HepG2 (cell line): ENCODE data around the gene PCGF2. TPM values are rescaled to one million over a fixed set of nuclear protein-coding genes. Genes with fewer than 3 reads are reported as not detected.
A peak's percentile ranks its signal among the peaks of the same experiment; 100 is the strongest.

Experiments
- ATAC-seq: fragments of 200-7000 bp; cut with Tn5 transposase; 3 replicates; pipeline ENCODE4 v1.9.1; 2020; ENCODE audit warnings: mild to moderate bottlenecking, moderate library complexity
- BruUV-seq: library from RNA; stranded (reverse); fragments of 400-500 nt; replicated peaks from 2 replicates; lab custom pipeline; 2021; lab: Mats Ljungman, UMichigan
- CTCF ChIA-PET: fragments of 300-600 bp; formaldehyde crosslinking; extraction: SDS; loops from one replicate; lab custom pipeline; 2021; ENCODE audit warnings: low total read pairs, inconsistent platforms, low intra/inter-chr PET ratio; lab: Yijun Ruan, JAX
- POLR2A ChIA-PET: fragments of 350-600 bp; sonication (Branson Sonifier 250); formaldehyde crosslinking; loops from one replicate; lab custom pipeline; 2020; ENCODE audit warnings: antibody characterized with exemption, inconsistent platforms; lab: Yijun Ruan, JAX
- DNase-seq: peaks from one replicate; pipeline ENCODE4 v3.0.0-alpha.2; 2015; ENCODE audit warnings: low spot score
- FAIRE-seq: peaks from 3 replicates; lab custom pipeline; 2011; peaks lifted over from hg19 to GRCh38; lab: Jason Lieb, UNC
- H2AFZ ChIP-seq: one replicate; pipeline ENCODE4 v1.6.1; 2011; ENCODE audit warnings: low read length, inconsistent platforms
- H3K27ac ChIP-seq: fragments of 300-600 bp; 3 replicates; pipeline ENCODE4 v1.8.0; 2011; ENCODE audit warnings: mixed run types, mild to moderate bottlenecking, mixed read lengths, low read length, inconsistent platforms; ENCODE audit not compliant: insufficient read depth; ENCODE audit errors: extremely low read length
- H3K27me3 ChIP-seq, 2 experiments: fragments of 200-600 bp in 1 of 2; 2 replicates in 1 of 2; 3 replicates in 1 of 2; pipeline versions ENCODE4 v1.6.0 to v1.8.0; 2011; ENCODE audit warnings: low read length in 2 of 2, mild to moderate bottlenecking in 2 of 2, moderate library complexity in 2 of 2, inconsistent platforms in 1 of 2; ENCODE audit not compliant: insufficient read depth in 2 of 2, control insufficient read depth in 1 of 2
- H3K36me3 ChIP-seq, 2 experiments: fragments of 200-600 bp in 1 of 2; replicated peaks in 1 of 2; 2 replicates in 1 of 2; 3 replicates in 1 of 2; pipeline versions ENCODE4 v1.5.1 to v1.8.0; 2011; ENCODE audit warnings: low read length in 2 of 2, inconsistent platforms in 1 of 2; ENCODE audit not compliant: insufficient read depth in 2 of 2, control insufficient read depth in 1 of 2
- H3K4me1 ChIP-seq: 2 replicates; pipeline ENCODE4 v1.5.1; 2012; ENCODE audit warnings: low read length, inconsistent platforms; ENCODE audit not compliant: insufficient read depth
- H3K4me2 ChIP-seq: 2 replicates; pipeline ENCODE4 v1.6.0; 2011; ENCODE audit warnings: low read depth, low read length, inconsistent platforms
- H3K4me3 ChIP-seq, 3 experiments: fragments of 200-600 bp in 1 of 3; sonication (generic), shearing (Covaris generic) in 1 of 3; replicated peaks in 1 of 3; 2 replicates each; pipeline ENCODE4 v1.5.1; 2011 to 2016; ENCODE audit warnings: low read length in 3 of 3, inconsistent platforms in 2 of 3, low read depth in 2 of 3, mild to moderate bottlenecking in 2 of 3, control low read depth in 1 of 3, mixed read lengths in 1 of 3; ENCODE audit not compliant: insufficient read depth in 1 of 3
- H3K79me2 ChIP-seq: one replicate; pipeline ENCODE4 v1.6.1; 2011; ENCODE audit warnings: low read length, inconsistent platforms; ENCODE audit not compliant: insufficient read depth
- H3K9ac ChIP-seq: 2 replicates; pipeline ENCODE4 v1.6.0; 2011; ENCODE audit warnings: mild to moderate bottlenecking, low read depth, low read length, inconsistent platforms; ENCODE audit not compliant: insufficient read depth
- H3K9me3 ChIP-seq: 2 replicates; pipeline ENCODE4 v1.5.1; 2012; ENCODE audit warnings: mild to moderate bottlenecking, low read length
- H4K20me1 ChIP-seq: 2 replicates; pipeline ENCODE4 v1.6.0; 2011; ENCODE audit warnings: inconsistent platforms, mild to moderate bottlenecking, low read length, moderate library complexity; ENCODE audit not compliant: insufficient read depth
- ARNTL ChIP-seq: sonication (generic); formaldehyde crosslinking; IDR thresholded peaks from 2 replicates; pipeline ENCODE4 v1.4.0; 2020; ENCODE audit warnings: mild to moderate bottlenecking, missing genetic modification reagents
- CENPT ChIP-seq: sonication (generic); formaldehyde crosslinking; IDR thresholded peaks from 2 replicates; pipeline ENCODE4 v1.8.0; 2022; ENCODE audit warnings: low read depth, mild to moderate bottlenecking, moderate library complexity, missing genetic modification reagents
- CREB1 ChIP-seq, 2 experiments: fragments of 450-650 bp in 1 of 2; IDR thresholded peaks; 2 replicates each; pipeline ENCODE4 v1.6.1; 2016 to 2017; ENCODE audit warnings: control low read depth in 1 of 2, mild to moderate bottlenecking in 1 of 2, missing compliant biosample characterization in 1 of 2, missing genetic modification characterization in 1 of 2
- FOXC1 ChIP-seq: sonication (generic); formaldehyde crosslinking; IDR thresholded peaks from 2 replicates; pipeline ENCODE4 v1.8.0; 2022; ENCODE audit warnings: mild to moderate bottlenecking, missing genetic modification reagents, borderline replicate concordance
- GFI1 ChIP-seq: sonication (generic); formaldehyde crosslinking; IDR thresholded peaks from 2 replicates; pipeline ENCODE4 v1.5.0; 2020; ENCODE audit warnings: missing genetic modification reagents, mild to moderate bottlenecking, borderline replicate concordance
- IRF2 ChIP-seq: IDR thresholded peaks from 2 replicates; pipeline ENCODE4 v1.6.1; 2018; ENCODE audit warnings: missing genetic modification reagents, missing compliant biosample characterization
- MAF1 ChIP-seq: sonication (generic); formaldehyde crosslinking; IDR thresholded peaks from 2 replicates; pipeline ENCODE4 v1.5.0; 2020; ENCODE audit warnings: missing genetic modification reagents, borderline replicate concordance
- REXO4 ChIP-seq: sonication (generic); formaldehyde crosslinking; IDR thresholded peaks from 2 replicates; pipeline ENCODE4 v1.8.0; 2022; ENCODE audit warnings: missing genetic modification reagents, mild to moderate bottlenecking, borderline replicate concordance
- TCF7L2 ChIP-seq: IDR thresholded peaks from 2 replicates; pipeline ENCODE4 v1.6.1; 2011; ENCODE audit warnings: mild to moderate bottlenecking, low read depth, low read length, moderate library complexity
- TEAD3 ChIP-seq: optimal IDR thresholded peaks from 2 replicates; pipeline ENCODE3; 2016; ENCODE audit warnings: borderline replicate concordance
- ZBTB14 ChIP-seq: sonication (generic); formaldehyde crosslinking; IDR thresholded peaks from 2 replicates; pipeline ENCODE4 v1.4.0; 2020; ENCODE audit warnings: missing genetic modification reagents
- ZBTB39 ChIP-seq: sonication (generic); formaldehyde crosslinking; IDR thresholded peaks from 2 replicates; pipeline ENCODE4 v1.5.0; 2020; ENCODE audit warnings: missing genetic modification reagents
- ZFP62 ChIP-seq: sonication (generic); formaldehyde crosslinking; IDR thresholded peaks from 2 replicates; pipeline ENCODE4 v1.4.0; 2020; ENCODE audit warnings: missing genetic modification reagents
- ZNF292 ChIP-seq: sonication (generic); formaldehyde crosslinking; IDR thresholded peaks from 2 replicates; pipeline ENCODE4 v1.8.1; 2022; ENCODE audit warnings: mild to moderate bottlenecking, low read depth, missing genetic modification reagents, borderline replicate concordance
- ZNF572 ChIP-seq: sonication (generic); formaldehyde crosslinking; IDR thresholded peaks from 2 replicates; pipeline ENCODE4 v1.5.1; 2020; ENCODE audit warnings: mild to moderate bottlenecking, missing genetic modification reagents
- ZNF605 ChIP-seq: sonication (generic); formaldehyde crosslinking; IDR thresholded peaks from 2 replicates; pipeline ENCODE4 v1.8.0; 2022; ENCODE audit warnings: mild to moderate bottlenecking, missing genetic modification reagents
- ZNF782 ChIP-seq: sonication (generic); formaldehyde crosslinking; IDR thresholded peaks from 2 replicates; pipeline ENCODE4 v1.4.0; 2020; ENCODE audit warnings: missing genetic modification reagents, mild to moderate bottlenecking, borderline replicate concordance
- ZNF841 ChIP-seq: sonication (generic); formaldehyde crosslinking; IDR thresholded peaks from 2 replicates; pipeline ENCODE4 v1.8.1; 2023; ENCODE audit warnings: missing genetic modification reagents, borderline replicate concordance
- ZSCAN29 ChIP-seq: sonication (generic); formaldehyde crosslinking; conservative IDR thresholded peaks from 2 replicates; pipeline ENCODE4 v1.4.0; 2020; ENCODE audit warnings: mild to moderate bottlenecking, missing genetic modification reagents
- WGBS: methylation state at CpG from one replicate; pipeline ENCODE4 v1.1.6; 2017; ENCODE audit warnings: low lambda C conversion rate; 5-methylcytosine and 5-hydroxymethylcytosine counted together
- in situ Hi-C: cut with HindIII; loops from 2 replicates; pipeline ENCODE4 v1.10.0; 2017; ENCODE audit warnings: low pct_unique_long_range_greater_than_20kb; ENCODE audit not compliant: extremely low pct_ligation_motif_present
- intact Hi-C: fragments of 100-400 bp; cut with micrococcal nuclease; formaldehyde crosslinking; loops from one replicate; pipeline ENCODE4 v1.10.0; 2022; ENCODE audit not compliant: unreplicated experiment
- polyA plus RNA-seq, 8 experiments: library from polyadenylated mRNA; depleted of rRNA in 3 of 8; stranded (reverse) in 7 of 8; unstranded in 1 of 8; fragments of >200 nt; fragmentation: Illumina TruSeq in 4 of 8; extraction: Trizol in 4 of 8; gene quantifications; 2 replicates each; pipeline versions ENCODE4 v1.2.1 to v1.2.3, GENCODE V29; 2011 to 2016; ENCODE audit warnings: low read depth in 4 of 8, missing spikeins in 1 of 8, mixed read lengths in 1 of 8; ENCODE audit not compliant: insufficient read depth in 1 of 8
- total RNA-seq, 5 experiments: library from RNA; depleted of rRNA; stranded (reverse); fragments of >200 nt; fragmentation: Illumina TruSeq; extraction: Trizol; gene quantifications; 2 replicates each; pipeline ENCODE4 v1.2.3, GENCODE V29; 2016; ENCODE audit warnings: low read depth in 1 of 5

The PCGF2 gene
- total and polyA plus RNA-seq, 2 of the 13 experiments (the other 11 are each of a cell fraction or from before 2014, with no cell fraction given), result 11.6 to 29.4 TPM

- no peak for FAIRE-seq
- Histone ChIP-seq H3K4me3 (peak overlapping the region; percentile 71 to 99 (median 90)), H3K4me1 (peaks cover 60% of the 10 kb centered on the region), H2AFZ (no peak overlapping the region), H3K79me2 (peaks cover 44% of the 10 kb centered on the region), H3K36me3 (peaks cover 18 to 44% of the 10 kb centered on the region in 2 experiments), H3K27ac (peak overlapping the region; percentile 62), H3K9me3 (no peaks in the 10 kb centered on the region), H4K20me1 (peaks cover 12% of the 10 kb centered on the region), H3K9ac (peak overlapping the region; percentile 66), H3K4me2 (peak overlapping the region; percentile 91), H3K27me3 (no peaks in the 10 kb centered on the region; a peak in 1 of 5 replicates)
- CTCF ChIA-PET, result no interaction called here
- intact Hi-C loops (loop anchor here (1.0 kb wide), 1 partner anchor 29 kb away; no protein-coding TSS in a partner anchor), in situ Hi-C loops (no loop called here)
- BruUV-seq, result no TSS peak
- 20% methylated on average over 20 of the region's 20 CpGs for WGBS
- no peak; the same call in 2 of the 3 replicates for ATAC-seq
- DNase-seq, result no peak
- POLR2A ChIA-PET, result interaction anchor here (0.7 to 8.9 kb wide), 9 partner anchors 10 to 163 kb away, joined by 3 to 106 read pairs (median 38); partner anchors contain the start of genes CISD3, EPOP and LASP1
- TF ChIP-seq ZNF841 (no peak), ARNTL (CRISPR knock-in tag) (no peak), ZNF572 (CRISPR knock-in tag) (peak; percentile 79; the same call in 1 of the 2 replicates), ZBTB39 (CRISPR knock-in tag) (0 out of 2 replicates have a peak, but pooled peaks have one; percentile 39), CENPT (CRISPR knock-in tag) (0 out of 2 replicates have a peak, but pooled peaks have one; percentile 11), REXO4 (CRISPR knock-in tag) (no peak), GFI1 (CRISPR knock-in tag) (no peak), CREB1 (IDR thresholded peaks at IDR 0.05) (no peak), CREB1 (CRISPR knock-in tag; IDR thresholded peaks at IDR 0.05) (no peak), FOXC1 (CRISPR knock-in tag) (peak; percentile 80; the same call in 1 of the 2 replicates), MAF1 (CRISPR knock-in tag) (no peak), ZNF782 (CRISPR knock-in tag) (0 out of 2 replicates have a peak, but pooled peaks have one; percentile 40), ZSCAN29 (CRISPR knock-in tag) (no peak), ZBTB14 (CRISPR knock-in tag) (no peak), IRF2 (CRISPR knock-in tag) (0 out of 2 replicates have a peak, but pooled peaks have one; percentile 44), TEAD3 (peak; percentile 36), TCF7L2 (no peak), ZNF605 (CRISPR knock-in tag) (peak; percentile 69; the same call in 1 of the 2 replicates), ZFP62 (CRISPR knock-in tag) (no peak), ZNF292 (CRISPR knock-in tag) (no peak)
Measured at GRCh38 chr17:38706505-38707216, 41.5 kb downstream of the PCGF2 start.
